Mesenchymal stem cell (in vitro differentiated cells and primary cell): Measurements from ENCODE around the gene KRT25.

Experiments used
- DNase-seq: peaks from one replicate; pipeline ENCODE4 v3.0.0-alpha.2; 2013
- H2AFZ ChIP-seq: one replicate; pipeline ENCODE4 v1.6.1; 2013; ENCODE audit warnings: low read depth, mild to moderate bottlenecking, control low read depth, inconsistent platforms, low read length, moderate library complexity
- H2AK5ac ChIP-seq: 2 replicates; pipeline ENCODE4 v1.6.1; 2013; ENCODE audit warnings: low read length, moderate library complexity, mild to moderate bottlenecking, inconsistent platforms; ENCODE audit not compliant: severe bottlenecking
- H2BK120ac ChIP-seq: one replicate; pipeline ENCODE4 v1.6.1; 2013; ENCODE audit warnings: low read depth, mild to moderate bottlenecking, inconsistent platforms, low read length, moderate library complexity
- H2BK12ac ChIP-seq, 2 experiments: one replicate each; pipeline ENCODE4 v1.6.1; 2013; ENCODE audit warnings: inconsistent platforms in 2 of 2, low read length in 2 of 2, mild to moderate bottlenecking in 2 of 2, moderate library complexity in 2 of 2, control low read depth in 1 of 2
- H2BK15ac ChIP-seq: one replicate; pipeline ENCODE4 v1.6.1; 2013; ENCODE audit warnings: mild to moderate bottlenecking, low read depth, inconsistent platforms; ENCODE audit not compliant: poor library complexity, severe bottlenecking
- H2BK5ac ChIP-seq: 2 replicates; pipeline ENCODE4 v1.6.1; 2013; ENCODE audit warnings: low read depth, mild to moderate bottlenecking, low read length, control low read depth, inconsistent platforms; ENCODE audit not compliant: poor library complexity, severe bottlenecking
- H3K14ac ChIP-seq, 2 experiments: one replicate each; pipeline ENCODE4 v1.6.1; 2013; ENCODE audit warnings: inconsistent platforms in 2 of 2, low read length in 2 of 2, control low read depth in 1 of 2, mild to moderate bottlenecking in 1 of 2, moderate library complexity in 1 of 2
- H3K18ac ChIP-seq, 2 experiments: one replicate each; pipeline ENCODE4 v1.6.1; 2013; ENCODE audit warnings: inconsistent platforms in 2 of 2, low read length in 2 of 2, control low read depth in 1 of 2, low read depth in 1 of 2, mild to moderate bottlenecking in 1 of 2
- H3K23ac ChIP-seq, 2 experiments: one replicate each; pipeline ENCODE4 v1.6.1; 2013; ENCODE audit warnings: inconsistent platforms in 2 of 2, low read length in 2 of 2, mild to moderate bottlenecking in 2 of 2, moderate library complexity in 2 of 2, control low read depth in 1 of 2
- H3K27ac ChIP-seq: 2 replicates; pipeline ENCODE4 v1.5.1; 2013; ENCODE audit warnings: mild to moderate bottlenecking, moderate library complexity, low read length, control low read depth, inconsistent platforms; ENCODE audit not compliant: poor library complexity, severe bottlenecking
- H3K27me3 ChIP-seq, 2 experiments: 2 replicates each; pipeline versions ENCODE4 v1.6.1 to v1.7.0; 2013; ENCODE audit warnings: low read length in 2 of 2, mild to moderate bottlenecking in 2 of 2, moderate library complexity in 2 of 2, control low read depth in 1 of 2, inconsistent platforms in 1 of 2; ENCODE audit not compliant: control insufficient read depth in 1 of 2, insufficient read depth in 1 of 2
- H3K36me3 ChIP-seq, 2 experiments: 2 replicates each; pipeline versions ENCODE4 v1.6.1 to v1.7.0; 2013; ENCODE audit warnings: low read length in 2 of 2, control low read depth in 1 of 2, inconsistent platforms in 1 of 2, low read depth in 1 of 2, mild to moderate bottlenecking in 1 of 2; ENCODE audit not compliant: insufficient read depth in 2 of 2, control insufficient read depth in 1 of 2
- H3K4ac ChIP-seq, 2 experiments: one replicate each; pipeline ENCODE4 v1.6.1; 2013; ENCODE audit warnings: inconsistent platforms in 2 of 2, low read length in 2 of 2, mild to moderate bottlenecking in 2 of 2, moderate library complexity in 2 of 2, control low read depth in 1 of 2, low read depth in 1 of 2
- H3K4me1 ChIP-seq: 2 replicates; pipeline ENCODE4 v1.6.1; 2013; ENCODE audit warnings: low read depth, low read length, control low read depth; ENCODE audit not compliant: control insufficient read depth, insufficient read depth
- H3K4me2 ChIP-seq: 2 replicates; pipeline ENCODE4 v1.6.1; 2013; ENCODE audit warnings: low read length, mild to moderate bottlenecking, inconsistent platforms; ENCODE audit not compliant: poor library complexity, severe bottlenecking
- H3K4me3 ChIP-seq, 2 experiments: 2 replicates each; pipeline versions ENCODE4 v1.5.1 to v1.7.0; 2013; ENCODE audit warnings: low read length in 2 of 2, mild to moderate bottlenecking in 2 of 2, control low read depth in 1 of 2, low read depth in 1 of 2; ENCODE audit not compliant: insufficient read depth in 1 of 2
- H3K79me1 ChIP-seq: replicated peaks from 2 replicates; pipeline ENCODE4 v1.6.1; 2013; ENCODE audit warnings: mild to moderate bottlenecking, control low read depth, low read length, inconsistent platforms; ENCODE audit not compliant: poor library complexity, severe bottlenecking
- H3K9ac ChIP-seq: 2 replicates; pipeline ENCODE4 v1.7.0; 2013; ENCODE audit warnings: mild to moderate bottlenecking, low read length, moderate library complexity
- H3K9me3 ChIP-seq: 2 replicates; pipeline ENCODE4 v1.7.0; 2013; ENCODE audit warnings: mild to moderate bottlenecking, low read length; ENCODE audit not compliant: control insufficient read depth
- H4K8ac ChIP-seq: one replicate; pipeline ENCODE4 v1.6.1; 2013; ENCODE audit warnings: inconsistent platforms, mild to moderate bottlenecking, low read length, moderate library complexity
- H4K91ac ChIP-seq: one replicate; pipeline ENCODE4 v1.6.1; 2013; ENCODE audit warnings: mild to moderate bottlenecking, low read length, inconsistent platforms
- WGBS: methylation state at CpG from one replicate; pipeline ENCODE4 v1.1.7; 2013; ENCODE audit warnings: mixed read lengths; 5-methylcytosine and 5-hydroxymethylcytosine counted together

The KRT25 gene

DNA sequence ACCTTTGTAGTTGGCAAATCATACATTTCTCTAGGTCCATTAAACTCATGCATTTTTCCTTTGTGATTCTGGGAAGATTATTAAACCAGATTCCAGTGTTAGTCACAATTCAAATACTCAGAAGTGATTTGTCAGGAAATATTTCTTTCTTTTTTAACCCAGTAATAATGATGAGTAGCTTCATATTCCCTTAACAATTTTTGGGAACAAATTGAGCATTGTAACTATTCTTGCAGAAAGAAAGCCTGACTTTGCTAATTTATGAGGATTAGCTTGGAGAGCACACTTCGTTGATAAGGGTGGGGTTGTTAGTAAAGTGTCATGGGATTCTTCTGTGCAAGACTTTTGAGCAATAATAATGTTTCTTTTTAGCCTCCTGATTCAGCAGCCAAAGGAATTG lies 32.9 kb downstream of the KRT25 start:
- peaks cover 11% of the 10 kb centered on the region for H3K4me1 ChIP-seq
- no peak overlapping the region for H3K18ac ChIP-seq
- H2BK120ac ChIP-seq = no peak overlapping the region
- WGBS = no CpG with 5 or more reads among the region's 1 CpG
- H2AK5ac ChIP-seq = no peak overlapping the region
- no peak overlapping the region for H4K91ac ChIP-seq
- H3K27me3 ChIP-seq = no peaks in the 10 kb centered on the region
- H3K4me2 ChIP-seq = no peak overlapping the region
- H3K9ac ChIP-seq = peak overlapping the region; percentile 69
- no peaks in the 10 kb centered on the region for H3K36me3 ChIP-seq
- H2BK12ac ChIP-seq = no peak overlapping the region
- H3K79me1 ChIP-seq = no peaks in the 10 kb centered on the region
- no peak overlapping the region for H4K8ac ChIP-seq
- H3K23ac ChIP-seq = no peak overlapping the region
- no peaks in the 10 kb centered on the region for H3K9me3 ChIP-seq
- no peak overlapping the region for H2BK15ac ChIP-seq
- DNase-seq = no peak
- H3K27ac ChIP-seq = peak overlapping the region; percentile 100
- no peak overlapping the region for H2BK5ac ChIP-seq
- H3K4ac ChIP-seq = no peak overlapping the region
- H2AFZ ChIP-seq = no peak overlapping the region
- no peak overlapping the region for H3K14ac ChIP-seq
- H3K4me3 ChIP-seq = no peak overlapping the region

DNA sequence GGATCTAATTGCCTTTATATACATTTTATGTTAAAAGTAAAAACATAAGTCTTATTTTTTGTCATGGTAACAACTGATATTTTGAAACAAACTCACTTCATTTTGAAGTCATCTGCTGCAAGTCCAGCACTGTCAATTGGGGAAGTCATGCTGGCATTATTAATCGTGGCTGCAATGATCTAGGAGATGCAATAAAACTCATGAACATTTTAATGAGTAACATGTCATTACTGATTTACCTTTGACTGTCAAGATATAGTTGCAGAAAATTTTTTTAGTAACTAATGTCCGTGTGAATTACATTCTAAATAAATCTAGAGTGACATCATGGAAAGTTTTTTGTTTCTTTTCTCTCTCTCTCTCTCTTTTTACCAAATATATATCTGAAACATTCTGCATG lies 34.2 kb downstream of the KRT25 start:
- H3K36me3 ChIP-seq = peaks cover 0 to 3% of the 10 kb centered on the region in 2 experiments
- H3K79me1 ChIP-seq = no peaks in the 10 kb centered on the region
- no peak overlapping the region for H2BK15ac ChIP-seq
- no peak for DNase-seq
- no peak overlapping the region for H3K4me3 ChIP-seq
- peaks cover 11% of the 10 kb centered on the region for H3K4me1 ChIP-seq
- no peak overlapping the region for H2AK5ac ChIP-seq
- WGBS = no CpG with 5 or more reads among the region's 2 CpGs
- no peak overlapping the region for H3K14ac ChIP-seq
- H2BK5ac ChIP-seq = no peak overlapping the region
- no peak overlapping the region for H3K4me2 ChIP-seq
- H3K27me3 ChIP-seq = no peaks in the 10 kb centered on the region
- no peak overlapping the region for H4K8ac ChIP-seq
- no peak overlapping the region for H2AFZ ChIP-seq
- H4K91ac ChIP-seq = no peak overlapping the region
- no peak overlapping the region for H3K9ac ChIP-seq
- H3K23ac ChIP-seq = no peak overlapping the region
- no peak overlapping the region for H3K18ac ChIP-seq
- no peaks in the 10 kb centered on the region for H3K9me3 ChIP-seq
- H2BK120ac ChIP-seq = no peak overlapping the region
- H3K27ac ChIP-seq = peak overlapping the region; percentile 31
- no peak overlapping the region for H2BK12ac ChIP-seq
- H3K4ac ChIP-seq = no peak overlapping the region

GRCh38 chr17:40718930-40719329 lies 36.2 kb downstream of the KRT25 start:
- H3K23ac ChIP-seq = no peak overlapping the region
- H4K8ac ChIP-seq = no peak overlapping the region
- H3K4me1 ChIP-seq = peaks cover 11% of the 10 kb centered on the region
- H3K4me2 ChIP-seq = no peak overlapping the region
- H3K18ac ChIP-seq = no peak overlapping the region
- peak overlapping the region in 1 of 2 experiments; percentile 9 for H3K4me3 ChIP-seq
- no peak overlapping the region for H2BK120ac ChIP-seq
- peaks cover 0 to 3% of the 10 kb centered on the region in 2 experiments for H3K36me3 ChIP-seq
- no peak for DNase-seq
- H2BK5ac ChIP-seq = no peak overlapping the region
- no peaks in the 10 kb centered on the region for H3K9me3 ChIP-seq
- H2BK12ac ChIP-seq = no peak overlapping the region
- no peak overlapping the region for H2BK15ac ChIP-seq
- no peak overlapping the region for H2AFZ ChIP-seq
- no peak overlapping the region for H3K4ac ChIP-seq
- H4K91ac ChIP-seq = no peak overlapping the region
- H3K27me3 ChIP-seq = no peaks in the 10 kb centered on the region
- no peak overlapping the region for H2AK5ac ChIP-seq
- peak overlapping the region; percentile 29 for H3K9ac ChIP-seq
- 65% methylated on average over 8 of the region's 8 CpGs for WGBS
- H3K14ac ChIP-seq = no peak overlapping the region
- H3K79me1 ChIP-seq = no peaks in the 10 kb centered on the region
- peak overlapping the region; percentile 21 for H3K27ac ChIP-seq

GRCh38 chr17:40717776-40718175 lies 37.4 kb downstream of the KRT25 start:
- H4K91ac ChIP-seq = no peak overlapping the region
- no peak overlapping the region for H4K8ac ChIP-seq
- H3K4me1 ChIP-seq = peaks cover 11% of the 10 kb centered on the region
- H3K23ac ChIP-seq = no peak overlapping the region
- no peak overlapping the region for H2BK120ac ChIP-seq
- H3K79me1 ChIP-seq = no peaks in the 10 kb centered on the region
- H3K4me3 ChIP-seq = no peak overlapping the region
- no peaks in the 10 kb centered on the region for H3K9me3 ChIP-seq
- H3K4me2 ChIP-seq = no peak overlapping the region
- H3K14ac ChIP-seq = no peak overlapping the region
- no peak for DNase-seq
- no peak overlapping the region for H2AFZ ChIP-seq
- H3K9ac ChIP-seq = no peak overlapping the region
- no peak overlapping the region for H3K27ac ChIP-seq
- H3K27me3 ChIP-seq = no peaks in the 10 kb centered on the region
- no peak overlapping the region for H2BK15ac ChIP-seq
- 62% methylated on average over 2 of the region's 3 CpGs for WGBS
- no peak overlapping the region for H3K18ac ChIP-seq
- H2BK12ac ChIP-seq = no peak overlapping the region
- H3K36me3 ChIP-seq = peaks cover 0 to 3% of the 10 kb centered on the region in 2 experiments
- H2BK5ac ChIP-seq = no peak overlapping the region
- H3K4ac ChIP-seq = no peak overlapping the region
- no peak overlapping the region for H2AK5ac ChIP-seq
